ENCODE data around the gene CYP2W1.

CYP2W1 gene

DNA sequence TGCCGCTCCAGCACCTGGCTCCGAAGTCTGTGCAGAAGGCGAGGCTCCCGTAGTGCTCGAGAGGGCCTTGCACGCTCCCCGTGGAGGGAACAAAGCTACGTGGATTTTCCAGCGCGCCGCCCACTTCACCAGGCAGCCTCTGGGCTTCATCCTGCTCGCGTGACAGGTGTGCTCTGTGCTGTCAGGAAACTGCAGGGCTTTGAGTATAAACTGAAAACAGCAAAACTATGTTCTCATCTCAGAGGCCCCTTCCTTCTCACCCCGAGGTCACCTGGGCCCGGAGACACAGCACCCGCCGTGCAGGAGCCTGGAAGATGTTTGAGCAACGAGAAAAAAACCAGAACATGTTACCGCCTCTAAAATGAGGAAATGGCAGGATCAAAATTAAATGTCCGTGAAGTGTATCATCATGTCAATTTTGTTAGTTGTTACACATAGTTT lies 43.8 kb downstream of the CYP2W1 start:
- Histone ChIP-seq H3K9me3 (ENCODE audit: control insufficient read depth, low read length) (no peaks in the 10 kb centered on the region), H2AFZ (no peak overlapping the region), H3K4me2 (ENCODE audit: low read length) (no peak overlapping the region), H3K27me3 (ENCODE audit: control insufficient read depth, insufficient read depth, low read length) (no peaks in the 10 kb centered on the region), H3K9ac (no peak overlapping the region), H3K27ac (no peak overlapping the region), H3K36me3 (ENCODE audit: control insufficient read depth, insufficient read depth, low read length) (no peaks in the 10 kb centered on the region), H3K4me3 (ENCODE audit: low read depth, low read length) (no peak overlapping the region), H3K79me2 (peaks cover 13% of the 10 kb centered on the region), H3K4me1 (peaks cover 7% of the 10 kb centered on the region)
- TF ChIP-seq, protein P1, sequence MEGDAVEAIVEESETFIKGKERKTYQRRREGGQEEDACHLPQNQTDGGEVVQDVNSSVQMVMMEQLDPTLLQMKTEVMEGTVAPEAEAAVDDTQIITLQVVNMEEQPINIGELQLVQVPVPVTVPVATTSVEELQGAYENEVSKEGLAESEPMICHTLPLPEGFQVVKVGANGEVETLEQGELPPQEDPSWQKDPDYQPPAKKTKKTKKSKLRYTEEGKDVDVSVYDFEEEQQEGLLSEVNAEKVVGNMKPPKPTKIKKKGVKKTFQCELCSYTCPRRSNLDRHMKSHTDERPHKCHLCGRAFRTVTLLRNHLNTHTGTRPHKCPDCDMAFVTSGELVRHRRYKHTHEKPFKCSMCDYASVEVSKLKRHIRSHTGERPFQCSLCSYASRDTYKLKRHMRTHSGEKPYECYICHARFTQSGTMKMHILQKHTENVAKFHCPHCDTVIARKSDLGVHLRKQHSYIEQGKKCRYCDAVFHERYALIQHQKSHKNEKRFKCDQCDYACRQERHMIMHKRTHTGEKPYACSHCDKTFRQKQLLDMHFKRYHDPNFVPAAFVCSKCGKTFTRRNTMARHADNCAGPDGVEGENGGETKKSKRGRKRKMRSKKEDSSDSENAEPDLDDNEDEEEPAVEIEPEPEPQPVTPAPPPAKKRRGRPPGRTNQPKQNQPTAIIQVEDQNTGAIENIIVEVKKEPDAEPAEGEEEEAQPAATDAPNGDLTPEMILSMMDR (IDR thresholded peaks at IDR 0.05), result no peak

DNA sequence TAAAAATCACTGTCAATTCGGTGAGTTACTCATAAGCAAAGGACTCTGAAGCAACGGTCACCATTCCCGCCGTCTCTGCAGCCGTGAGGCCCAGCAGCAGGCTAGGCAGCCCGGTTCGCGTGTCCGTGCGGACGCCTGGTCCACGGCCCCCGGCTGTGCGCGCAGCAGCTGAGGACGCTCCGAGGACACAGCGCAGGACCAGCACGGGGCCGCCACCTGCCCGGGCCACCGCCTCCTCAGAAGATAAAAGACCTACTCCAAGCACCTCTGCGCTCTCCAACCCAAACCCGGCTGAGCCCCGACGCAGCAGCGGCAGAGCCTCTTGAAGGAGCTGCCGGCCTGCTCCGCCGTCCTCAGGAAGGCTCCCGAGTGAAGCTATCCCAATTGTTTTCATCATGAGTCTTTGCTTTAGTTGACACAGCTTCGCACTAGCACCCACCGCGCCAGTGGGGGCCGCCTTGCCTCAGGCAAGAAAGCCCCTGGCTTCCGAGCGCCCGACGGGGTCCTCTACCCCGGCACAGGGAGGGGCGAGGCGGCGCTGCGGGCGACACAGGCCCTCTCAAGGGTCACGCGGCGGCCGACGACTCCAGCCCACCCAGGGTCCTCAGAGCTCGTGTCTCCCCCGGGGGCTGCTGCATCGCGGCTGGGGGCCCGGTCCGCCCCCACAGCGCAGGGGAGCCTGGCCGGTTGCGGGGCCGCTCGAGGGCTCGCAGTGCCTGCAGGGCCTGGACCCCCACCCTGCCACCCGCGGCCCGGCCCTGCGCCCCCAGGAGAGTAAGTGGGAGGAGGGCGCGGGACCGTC lies 44.5 kb downstream of the CYP2W1 start:
- peak overlapping the region; percentile 83 for H2AFZ ChIP-seq
- peaks cover 7% of the 10 kb centered on the region for H3K4me1 ChIP-seq
- TF ChIP-seq, protein P1 (IDR thresholded peaks at IDR 0.05), result no peak
- no peaks in the 10 kb centered on the region for H3K9me3 ChIP-seq (ENCODE audit: control insufficient read depth, low read length)
- H3K27me3 ChIP-seq (ENCODE audit: control insufficient read depth, insufficient read depth, low read length), result no peaks in the 10 kb centered on the region
- peak overlapping the region; percentile 53 for H3K9ac ChIP-seq
- H3K79me2 ChIP-seq, result peaks cover 11% of the 10 kb centered on the region
- H3K36me3 ChIP-seq (ENCODE audit: control insufficient read depth, insufficient read depth, low read length), result no peaks in the 10 kb centered on the region
- H3K27ac ChIP-seq, result peak overlapping the region; percentile 47
- peak overlapping the region; percentile 56 for H3K4me3 ChIP-seq (ENCODE audit: low read depth, low read length)
- H3K4me2 ChIP-seq (ENCODE audit: low read length), result peak overlapping the region; percentile 83

DNA sequence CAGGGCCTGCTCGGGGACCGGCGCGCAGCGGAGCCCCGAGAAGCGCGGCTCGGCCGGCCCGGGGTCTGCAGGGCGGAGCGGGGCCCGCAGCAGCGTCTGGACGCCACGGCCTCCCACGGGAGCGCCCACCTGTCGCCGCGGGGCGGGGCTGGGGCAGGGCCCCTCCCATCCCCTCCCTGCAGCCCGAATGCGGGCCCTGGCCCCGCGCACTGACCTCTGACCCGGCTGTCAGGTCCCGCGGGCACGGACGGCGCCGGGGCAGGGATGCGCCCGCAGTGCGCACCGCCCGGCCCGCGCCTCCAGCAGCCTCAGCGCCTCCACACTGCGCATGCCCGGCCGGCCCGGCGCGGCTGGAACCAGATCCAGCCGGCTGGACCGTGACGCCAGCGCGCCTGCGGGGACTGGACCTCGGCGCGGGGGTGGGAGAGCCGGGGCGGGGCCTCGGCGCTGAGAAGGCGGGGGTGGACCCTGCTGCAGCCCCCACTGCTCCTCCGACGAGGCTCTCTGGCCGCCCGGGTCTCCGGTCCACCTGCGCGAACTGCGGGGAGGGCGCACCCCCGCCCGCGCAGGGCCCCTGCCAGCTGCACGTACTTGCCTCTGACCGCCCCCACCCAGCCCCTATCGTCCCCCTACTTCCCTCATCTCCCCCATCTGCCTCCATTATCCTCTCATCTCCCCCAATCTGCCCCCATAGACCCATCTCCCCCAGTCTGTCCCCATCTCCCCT lies 45.2 kb downstream of the CYP2W1 start:
- peak overlapping the region; percentile 53 for H3K9ac ChIP-seq
- TF ChIP-seq, protein P1 (IDR thresholded peaks at IDR 0.05), result no peak
- no peaks in the 10 kb centered on the region for H3K27me3 ChIP-seq (ENCODE audit: control insufficient read depth, insufficient read depth, low read length)
- H3K36me3 ChIP-seq (ENCODE audit: control insufficient read depth, insufficient read depth, low read length), result no peaks in the 10 kb centered on the region
- H3K27ac ChIP-seq, result peak overlapping the region; percentile 62
- H3K9me3 ChIP-seq (ENCODE audit: control insufficient read depth, low read length), result no peaks in the 10 kb centered on the region
- peak overlapping the region; percentile 83 for H2AFZ ChIP-seq
- peak overlapping the region; percentile 83 for H3K4me2 ChIP-seq (ENCODE audit: low read length)
- peak overlapping the region; percentile 56 for H3K4me3 ChIP-seq (ENCODE audit: low read depth, low read length)
- H3K4me1 ChIP-seq, result peaks cover 7% of the 10 kb centered on the region
- peaks cover 15% of the 10 kb centered on the region for H3K79me2 ChIP-seq

DNA sequence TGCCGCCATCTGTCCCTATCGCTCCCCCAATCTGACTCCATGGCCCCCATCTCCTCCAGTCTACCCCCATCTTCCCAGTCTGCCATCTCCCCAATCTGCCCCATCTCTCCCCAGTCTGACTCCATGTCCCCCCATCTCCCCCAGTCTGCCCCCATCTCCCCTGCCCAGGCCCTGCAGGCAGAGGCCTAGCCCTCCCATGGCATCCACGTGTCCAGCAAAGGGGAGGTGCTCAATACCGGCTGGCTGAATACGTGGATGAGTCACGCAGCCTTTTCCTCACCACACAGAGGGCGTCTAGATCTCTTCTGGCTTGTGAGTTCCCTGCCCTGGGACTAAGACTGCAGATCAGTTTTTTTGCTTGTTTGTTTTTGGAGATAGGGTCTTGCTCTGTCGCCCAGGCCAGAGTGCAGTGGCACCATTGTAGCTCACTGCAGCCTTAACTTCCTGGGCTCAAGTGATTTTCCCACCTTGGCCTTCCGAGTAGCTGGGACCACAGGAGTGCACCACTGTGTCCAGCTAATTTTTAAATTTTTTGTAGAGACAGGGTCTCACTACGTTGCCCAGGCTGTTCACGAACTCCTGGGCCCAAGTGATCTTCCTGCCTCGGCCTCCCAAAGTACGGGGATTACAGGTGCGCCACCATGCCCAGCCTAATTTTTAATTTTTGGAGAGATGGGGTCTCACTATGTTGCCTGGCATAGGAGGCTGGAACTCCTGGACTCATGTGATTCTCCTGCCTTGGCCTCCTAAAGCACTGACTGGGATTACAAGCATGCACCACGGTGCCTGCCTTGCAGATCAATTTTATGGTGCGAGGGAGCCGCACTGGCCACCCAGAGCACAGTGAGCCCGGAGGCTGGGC lies 46.0 kb downstream of the CYP2W1 start:
- peak overlapping the region; percentile 83 for H2AFZ ChIP-seq
- H3K4me3 ChIP-seq (ENCODE audit: low read depth, low read length), result peak overlapping the region; percentile 56
- no peaks in the 10 kb centered on the region for H3K36me3 ChIP-seq (ENCODE audit: control insufficient read depth, insufficient read depth, low read length)
- H3K9ac ChIP-seq, result no peak overlapping the region
- peak overlapping the region; percentile 62 for H3K27ac ChIP-seq
- H3K4me1 ChIP-seq, result peaks cover 7% of the 10 kb centered on the region
- TF ChIP-seq, protein P1 (IDR thresholded peaks at IDR 0.05), result no peak
- peaks cover 22% of the 10 kb centered on the region for H3K79me2 ChIP-seq
- H3K27me3 ChIP-seq (ENCODE audit: control insufficient read depth, insufficient read depth, low read length), result no peaks in the 10 kb centered on the region
- H3K4me2 ChIP-seq (ENCODE audit: low read length), result peak overlapping the region; percentile 83
- no peaks in the 10 kb centered on the region for H3K9me3 ChIP-seq (ENCODE audit: control insufficient read depth, low read length)
